GM12878 (cell line): ENCODE measurements around the gene IRX4. TPM values are rescaled to one million over a fixed set of nuclear protein-coding genes. Genes with fewer than 3 reads are reported as not detected.

Experiments used
- ATAC-seq: fragments of 200-7000 bp; cut with Tn5 transposase; 3 replicates; pipeline ENCODE4 v1.9.1; 2020; ENCODE audit warnings: mild to moderate bottlenecking, moderate library complexity
- BruUV-seq: library from RNA; stranded (reverse); fragments of 400-500 nt; replicated peaks from 2 replicates; lab custom pipeline; 2021; lab: Mats Ljungman, UMichigan
- CTCF ChIA-PET: fragments of 300-600 bp; sonication (Branson Sonifier 250); formaldehyde crosslinking; extraction: SDS; loops from one replicate; lab custom pipeline; 2021; ENCODE audit warnings: inconsistent platforms; lab: Yijun Ruan, JAX
- POLR2A ChIA-PET: fragments of 350-600 bp; formaldehyde crosslinking; extraction: SDS; loops from one replicate; lab custom pipeline; 2021; ENCODE audit warnings: inconsistent platforms; lab: Charles Lee
- RAD21 ChIA-PET: fragments of 300-600 bp; sonication (Branson Sonifier 250); formaldehyde crosslinking; loops from one replicate; lab custom pipeline; 2023; ENCODE audit warnings: antibody characterized with exemption; ENCODE audit not compliant: unreplicated experiment; lab: Charles Lee
- SMC1A ChIA-PET: fragments of 300-600 bp; sonication (Branson Sonifier 250); formaldehyde crosslinking; loops from one replicate; lab custom pipeline; 2023; ENCODE audit not compliant: unreplicated experiment, uncharacterized antibody; lab: Charles Lee
- DNase-seq: peaks from one replicate; pipeline ENCODE4 v3.0.0-alpha.2; 2011; ENCODE audit warnings: low read depth, low spot score
- FAIRE-seq: peaks from 3 replicates; lab custom pipeline; 2011; peaks lifted over from hg19 to GRCh38; lab: Jason Lieb, UNC
- H2AFZ ChIP-seq: 2 replicates; pipeline ENCODE4 v1.6.0; 2011; ENCODE audit warnings: low read depth, low read length, control low read depth; ENCODE audit not compliant: control insufficient read depth
- H3K27ac ChIP-seq: 2 replicates; pipeline ENCODE4 v1.5.1; 2011; ENCODE audit warnings: control low read depth; ENCODE audit not compliant: control insufficient read depth, insufficient read depth
- H3K27me3 ChIP-seq, 2 experiments: replicated peaks in 1 of 2; 2 replicates each; pipeline versions ENCODE4 v1.6.0 to v1.6.1; 2011; ENCODE audit warnings: low read length in 1 of 2; ENCODE audit not compliant: control insufficient read depth in 2 of 2, insufficient read depth in 2 of 2
- H3K36me3 ChIP-seq, 2 experiments: 2 replicates each; pipeline ENCODE4 v1.5.1; 2011; ENCODE audit warnings: low read length in 1 of 2; ENCODE audit not compliant: control insufficient read depth in 2 of 2, insufficient read depth in 2 of 2
- H3K4me1 ChIP-seq: 2 replicates; pipeline ENCODE4 v1.6.1; 2011; ENCODE audit warnings: mild to moderate bottlenecking, low read length, moderate library complexity, mixed read lengths; ENCODE audit not compliant: control insufficient read depth, insufficient read depth
- H3K4me2 ChIP-seq: 2 replicates; pipeline ENCODE4 v1.6.0; 2011; ENCODE audit warnings: control low read depth; ENCODE audit not compliant: control insufficient read depth, insufficient read depth
- H3K4me3 ChIP-seq: fragments of 200-600 bp; sonication (generic); 2 replicates; pipeline ENCODE4 v1.5.1; 2016
- H3K79me2 ChIP-seq: 2 replicates; pipeline ENCODE4 v1.6.0; 2011; ENCODE audit warnings: low read length; ENCODE audit not compliant: control insufficient read depth, insufficient read depth
- H3K9ac ChIP-seq: 2 replicates; pipeline ENCODE4 v1.8.0; 2011; ENCODE audit warnings: low read length, control low read depth, mixed read lengths; ENCODE audit not compliant: control insufficient read depth, insufficient read depth
- H3K9me3 ChIP-seq: replicated peaks from 3 replicates; pipeline ENCODE4 v1.5.1; 2011; ENCODE audit warnings: mild to moderate bottlenecking, low read length; ENCODE audit not compliant: control insufficient read depth, insufficient read depth
- H4K20me1 ChIP-seq: 2 replicates; pipeline ENCODE4 v1.6.0; 2011; ENCODE audit not compliant: control insufficient read depth, insufficient read depth
- ATF2 ChIP-seq: IDR thresholded peaks from 2 replicates; pipeline ENCODE4 v1.6.1; 2012; ENCODE audit warnings: low read length, inconsistent platforms
- ATF3 ChIP-seq: IDR thresholded peaks from 2 replicates; pipeline ENCODE4 v1.6.1; 2011; ENCODE audit warnings: low read depth, mild to moderate bottlenecking, low read length, moderate library complexity, borderline replicate concordance; ENCODE audit errors: extremely low read depth
- BCL3 ChIP-seq: IDR thresholded peaks from 2 replicates; pipeline ENCODE4 v1.6.1; 2011; ENCODE audit warnings: borderline replicate concordance, low read depth, mild to moderate bottlenecking, moderate library complexity, low read length; ENCODE audit not compliant: insufficient read depth, poor library complexity, severe bottlenecking
- BHLHE40 ChIP-seq, 2 experiments: fragments of 450-650 bp in 1 of 2; IDR thresholded peaks; 2 replicates each; pipeline ENCODE4 v1.6.1; 2011 to 2017; ENCODE audit warnings: low read depth in 2 of 2, borderline replicate concordance in 1 of 2, improper control_type of control experiment in 1 of 2, low read length in 1 of 2, mild to moderate bottlenecking in 1 of 2
- BMI1 ChIP-seq: fragments of 450-650 bp; IDR thresholded peaks from 2 replicates; pipeline ENCODE4 v1.6.1; 2016; ENCODE audit warnings: mild to moderate bottlenecking, moderate library complexity, borderline replicate concordance
- BRCA1 ChIP-seq: IDR thresholded peaks from 2 replicates; pipeline ENCODE4 v1.6.1; 2011; ENCODE audit warnings: low read depth, low read length, improper control_type of control experiment
- IRF3 ChIP-seq: fragments of 450-650 bp; IDR thresholded peaks from 2 replicates; pipeline ENCODE4 v1.6.1; 2014; ENCODE audit warnings: mild to moderate bottlenecking
- IRF4 ChIP-seq: IDR thresholded peaks from 2 replicates; pipeline ENCODE4 v1.6.1; 2011; ENCODE audit warnings: low read depth, low read length
- POLR2AphosphoS5 ChIP-seq: IDR thresholded peaks from 2 replicates; pipeline ENCODE4 v1.6.1; 2011; ENCODE audit warnings: mild to moderate bottlenecking, low read length, inconsistent platforms
- PRDM15 ChIP-seq: fragments of 450-650 bp; formaldehyde crosslinking; IDR thresholded peaks from 2 replicates; pipeline ENCODE4 v1.4.0; 2020; ENCODE audit warnings: mild to moderate bottlenecking, moderate library complexity
- TARDBP ChIP-seq: IDR thresholded peaks from 2 replicates; pipeline ENCODE4 v1.6.1; 2016; ENCODE audit warnings: borderline replicate concordance
- TBL1XR1 ChIP-seq: IDR thresholded peaks from 2 replicates; pipeline ENCODE4 v1.6.1; 2012; ENCODE audit warnings: low read depth, low read length, improper control_type of control experiment
- ZBTB33 ChIP-seq: fragments of 450-650 bp; IDR thresholded peaks from 2 replicates; pipeline ENCODE4 v1.6.1; 2017; ENCODE audit warnings: mild to moderate bottlenecking
- ZNF274 ChIP-seq: IDR thresholded peaks from one replicate; pipeline ENCODE4 v1.8.0; 2011; ENCODE audit not compliant: insufficient read length, insufficient read depth
- ZNF622 ChIP-seq: fragments of 450-650 bp; IDR thresholded peaks from 2 replicates; pipeline ENCODE4 v1.6.1; 2017; ENCODE audit warnings: mild to moderate bottlenecking, inconsistent platforms
- WGBS: methylation state at CpG from one replicate; pipeline ENCODE4 v1.1.6; 2016; ENCODE audit warnings: low lambda C conversion rate; ENCODE audit not compliant: insufficient replicate concordance, insufficient coverage; ENCODE audit errors: missing lambda C conversion rate; 5-methylcytosine and 5-hydroxymethylcytosine counted together
- in situ Hi-C: fragments of 300-500 bp; cut with MboI; formaldehyde crosslinking; loops from 9 replicates; pipeline ENCODE4 v1.14.3; 2018; ENCODE audit warnings: mixed read lengths
- intact Hi-C: fragments of 100-400 bp; cut with micrococcal nuclease; formaldehyde crosslinking; loops from one replicate; pipeline ENCODE4 v1.14.2; 2022; ENCODE audit not compliant: unreplicated experiment
- polyA plus RNA-seq, 11 experiments: library from polyadenylated mRNA; depleted of rRNA in 4 of 11; unstranded in 6 of 11; stranded (reverse) in 5 of 11; fragments of >200 nt; fragmentation: Nextera tagmentation in 4 of 11; fragmentation: Illumina TruSeq in 1 of 11; extraction: Ambion mirVana in 4 of 11; extraction: Trizol in 1 of 11; gene quantifications; 1 replicate in 1 of 11; 2 replicates in 10 of 11; pipeline versions ENCODE4 v1.2.1 to v1.2.3, GENCODE V29; 2011 to 2016; ENCODE audit warnings: inconsistent platforms in 2 of 11, missing spikeins in 2 of 11, low read depth in 1 of 11
- total RNA-seq, 4 experiments: library from RNA; depleted of rRNA in 3 of 4; stranded (reverse); fragments of >200 nt in 3 of 4; fragmentation: Illumina TruSeq in 1 of 4; extraction: Trizol in 1 of 4; gene quantifications; 2 replicates each; pipeline versions ENCODE4 v1.2.1 to v1.2.3, GENCODE V29; 2013 to 2021

The IRX4 gene
- total and polyA plus RNA-seq, 10 of the 15 experiments (the other 5 are each of a cell fraction or from before 2014, with no cell fraction given): not detected

- Histone ChIP-seq H3K79me2 (no peaks in the 10 kb centered on the region), H3K27me3 (no peaks in the 10 kb centered on the region; a peak in 3 of 4 replicates), H3K27ac (no peak overlapping the region), H3K9ac (no peak overlapping the region), H3K4me1 (no peaks in the 10 kb centered on the region), H3K4me3 (no peak overlapping the region), H2AFZ (no peak overlapping the region), H3K9me3 (no peaks in the 10 kb centered on the region), H3K4me2 (no peak overlapping the region), H4K20me1 (no peaks in the 10 kb centered on the region), H3K36me3 (no peaks in the 10 kb centered on the region)
- FAIRE-seq (no peak), DNase-seq (no peak), ATAC-seq (no peak)
- no TSS peak for BruUV-seq
- ChIA-PET RAD21 (no interaction called here), SMC1A (no interaction called here), POLR2A (no interaction called here), CTCF (no interaction called here)
- WGBS: 46% methylated on average over 8 of the region's 8 CpGs
- intact Hi-C loops: no loop called here
- in situ Hi-C loops: no loop called here
- TF ChIP-seq ZBTB33 (no peak), BHLHE40 (IDR thresholded peaks at IDR 0.05; ENCODE audit: borderline replicate concordance in 1 of 2, low read depth in 2 of 2, low read length in 1 of 2) (no peak), BRCA1 (no peak), TARDBP (no peak), IRF4 (no peak), IRF3 (no peak), ZNF622 (no peak), POLR2AphosphoS5 (no peak), PRDM15 (CRISPR knock-in tag) (no peak), BMI1 (no peak), BCL3 (no peak), ZNF274 (no peak), TBL1XR1 (no peak), ATF2 (no peak), ATF3 (no peak)
Measured at GRCh38 chr5:1853531-1853930, 29.2 kb downstream of the IRX4 start.
